GM23338 (cell line): Measurements from ENCODE around the gene RIC3. TPM values are rescaled to one million over a fixed set of nuclear protein-coding genes. Genes with fewer than 3 reads are reported as not detected.

ENCODE experiments used
- ATAC-seq: fragments of 200-7000 bp; cut with Tn5 transposase; 3 replicates; pipeline ENCODE4 v1.9.1; 2020
- DNase-seq: peaks from one replicate; pipeline ENCODE4 v3.0.0-alpha.2; 2015; ENCODE audit warnings: low spot score
- H2AFZ ChIP-seq: fragments of 200-600 bp; sonication (generic); 2 replicates; pipeline ENCODE4 v1.8.0; 2016; ENCODE audit warnings: antibody characterized with exemption, mild to moderate bottlenecking, moderate library complexity
- H3F3A ChIP-seq: fragments of 200-600 bp; sonication (generic); replicated peaks from 2 replicates; pipeline ENCODE4 v1.8.0; 2017; ENCODE audit warnings: antibody characterized with exemption, mixed run types, low read depth
- H3K27ac ChIP-seq: fragments of 200-600 bp; sonication (generic); 2 replicates; pipeline ENCODE4 v1.6.1; 2016; ENCODE audit warnings: low read depth
- H3K27me3 ChIP-seq: fragments of 200-600 bp; sonication (generic); 2 replicates; pipeline ENCODE4 v1.8.0; 2016; ENCODE audit warnings: mild to moderate bottlenecking, mixed run types, moderate library complexity; ENCODE audit not compliant: insufficient read depth
- H3K36me3 ChIP-seq: fragments of 200-600 bp; sonication (generic); 2 replicates; pipeline ENCODE4 v1.8.0; 2016; ENCODE audit warnings: mild to moderate bottlenecking; ENCODE audit not compliant: insufficient read depth
- H3K4me1 ChIP-seq: fragments of 200-600 bp; sonication (generic); 2 replicates; pipeline ENCODE4 v1.8.0; 2016; ENCODE audit warnings: mild to moderate bottlenecking, moderate library complexity; ENCODE audit not compliant: insufficient read depth
- H3K4me2 ChIP-seq: fragments of 200-600 bp; sonication (generic); 2 replicates; pipeline ENCODE4 v1.7.1; 2017; ENCODE audit warnings: mixed run types
- H3K4me3 ChIP-seq: fragments of 200-600 bp; sonication (generic); 2 replicates; pipeline ENCODE4 v1.6.1; 2016; ENCODE audit warnings: mixed run types
- H3K79me2 ChIP-seq: fragments of 200-600 bp; sonication (generic); replicated peaks from 2 replicates; pipeline ENCODE4 v1.8.0; 2017; ENCODE audit warnings: mild to moderate bottlenecking; ENCODE audit not compliant: insufficient read depth
- H3K9me2 ChIP-seq: fragments of 200-600 bp; sonication (generic); 2 replicates; pipeline ENCODE4 v1.8.0; 2017; ENCODE audit not compliant: insufficient read depth
- H4K20me1 ChIP-seq: fragments of 200-600 bp; sonication (generic); replicated peaks from 2 replicates; pipeline ENCODE4 v1.8.0; 2017; ENCODE audit warnings: mild to moderate bottlenecking; ENCODE audit not compliant: insufficient read depth
- H3K27ac Mint-ChIP-seq: 2 replicates; pipeline ENCODE4 v1.8.0; 2020; ENCODE audit warnings: inconsistent platforms, mild to moderate bottlenecking, moderate library complexity, mixed read lengths
- H3K27me3 Mint-ChIP-seq: 3 replicates; pipeline ENCODE4 v1.8.0; 2022; ENCODE audit warnings: low read depth, mild to moderate bottlenecking, moderate library complexity, mixed read lengths, inconsistent platforms; ENCODE audit not compliant: insufficient read depth, poor library complexity
- H3K36me3 Mint-ChIP-seq: 3 replicates; pipeline ENCODE4 v1.8.0; 2021; ENCODE audit warnings: low read depth, mild to moderate bottlenecking, inconsistent platforms, moderate library complexity, mixed read lengths
- H3K4me1 Mint-ChIP-seq: 3 replicates; pipeline ENCODE4 v1.8.0; 2020; ENCODE audit warnings: mild to moderate bottlenecking, inconsistent platforms, mixed read lengths
- H3K4me3 Mint-ChIP-seq: 3 replicates; pipeline ENCODE4 v1.8.0; 2021; ENCODE audit warnings: moderate library complexity, mild to moderate bottlenecking, inconsistent platforms, mixed read lengths
- H3K9me3 Mint-ChIP-seq: 3 replicates; pipeline ENCODE4 v1.8.0; 2020; ENCODE audit warnings: moderate library complexity, mild to moderate bottlenecking, inconsistent platforms, mixed read lengths
- EZH2 ChIP-seq: fragments of 200-600 bp; sonication (generic); IDR thresholded peaks from one replicate; pipeline ENCODE4 v1.8.0; 2017; ENCODE audit warnings: antibody characterized with exemption, mild to moderate bottlenecking, low read depth; ENCODE audit not compliant: unreplicated experiment
- STAT1 ChIP-seq: IDR thresholded peaks from one replicate; pipeline ENCODE4 v1.6.1; 2016; ENCODE audit warnings: antibody characterized with exemption; ENCODE audit not compliant: unreplicated experiment
- ZNF114 ChIP-seq: fragments of 250-450 bp; sonication (Bioruptor Pico); IDR thresholded peaks from 2 replicates; pipeline ENCODE4 v1.5.0; 2020; ENCODE audit warnings: mild to moderate bottlenecking, moderate library complexity
- polyA plus RNA-seq: library from polyadenylated mRNA; unstranded; fragments of >200 nt; fragmentation: Nextera tagmentation; extraction: Ambion mirVana; gene quantifications from 2 replicates; pipeline ENCODE4 v1.2.1, GENCODE V29; 2016
- total RNA-seq: library from RNA; depleted of rRNA; stranded (reverse); fragments of >200 nt; shearing (Covaris generic); gene quantifications from 2 replicates; pipeline ENCODE4 v1.2.3, GENCODE V29; 2014
- TF ChIP-seq, protein P1 (sequence below): IDR thresholded peaks from 2 replicates; pipeline ENCODE4 v1.6.1; 2016; ENCODE audit warnings: antibody characterized with exemption
- TF ChIP-seq, protein P2 (sequence below): fragments of 250-450 bp; sonication (Bioruptor Pico); IDR thresholded peaks from 2 replicates; pipeline ENCODE4 v1.5.0; 2020; ENCODE audit warnings: mild to moderate bottlenecking, moderate library complexity
- TF ChIP-seq, protein P3 (sequence below), 2 experiments: fragments of 200-600 bp in 1 of 2; sonication (generic) in 1 of 2; conservative IDR thresholded peaks; 2 replicates each; pipeline versions ENCODE4 v1.5.1 to v1.6.1; 2016 to 2017; ENCODE audit warnings: antibody characterized with exemption in 2 of 2, low read depth in 2 of 2, mild to moderate bottlenecking in 2 of 2, moderate library complexity in 1 of 2

RIC3 gene
- total and polyA plus RNA-seq, 2 experiments from 2014 or later, result 17.8 to 21.3 TPM

DNA sequence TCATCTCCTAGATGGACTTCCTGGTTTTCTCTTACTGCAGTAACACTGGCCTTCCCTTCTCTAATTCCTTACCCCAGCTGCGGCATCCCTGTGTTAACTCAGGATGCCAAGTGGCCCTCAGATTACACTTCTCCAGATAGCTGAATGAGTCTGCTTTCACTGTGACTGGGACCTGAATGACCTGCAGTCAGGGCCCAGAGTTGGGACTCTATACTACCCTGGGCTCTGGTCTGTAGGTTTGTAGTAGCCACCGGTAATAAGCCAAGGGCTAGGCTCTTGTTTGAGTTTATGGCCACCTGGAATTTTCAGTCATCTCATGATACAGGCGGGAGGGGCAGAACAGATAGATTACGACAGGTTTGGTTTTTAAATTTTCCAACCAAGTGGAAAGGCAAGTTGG, 63.7 kb downstream of the RIC3 start (continued):
- TF ChIP-seq ZNF114 (no peak), STAT1 (no peak), EZH2 (no peak)
- TF ChIP-seq, protein P1, sequence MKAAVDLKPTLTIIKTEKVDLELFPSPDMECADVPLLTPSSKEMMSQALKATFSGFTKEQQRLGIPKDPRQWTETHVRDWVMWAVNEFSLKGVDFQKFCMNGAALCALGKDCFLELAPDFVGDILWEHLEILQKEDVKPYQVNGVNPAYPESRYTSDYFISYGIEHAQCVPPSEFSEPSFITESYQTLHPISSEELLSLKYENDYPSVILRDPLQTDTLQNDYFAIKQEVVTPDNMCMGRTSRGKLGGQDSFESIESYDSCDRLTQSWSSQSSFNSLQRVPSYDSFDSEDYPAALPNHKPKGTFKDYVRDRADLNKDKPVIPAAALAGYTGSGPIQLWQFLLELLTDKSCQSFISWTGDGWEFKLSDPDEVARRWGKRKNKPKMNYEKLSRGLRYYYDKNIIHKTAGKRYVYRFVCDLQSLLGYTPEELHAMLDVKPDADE, result no peak

DNA sequence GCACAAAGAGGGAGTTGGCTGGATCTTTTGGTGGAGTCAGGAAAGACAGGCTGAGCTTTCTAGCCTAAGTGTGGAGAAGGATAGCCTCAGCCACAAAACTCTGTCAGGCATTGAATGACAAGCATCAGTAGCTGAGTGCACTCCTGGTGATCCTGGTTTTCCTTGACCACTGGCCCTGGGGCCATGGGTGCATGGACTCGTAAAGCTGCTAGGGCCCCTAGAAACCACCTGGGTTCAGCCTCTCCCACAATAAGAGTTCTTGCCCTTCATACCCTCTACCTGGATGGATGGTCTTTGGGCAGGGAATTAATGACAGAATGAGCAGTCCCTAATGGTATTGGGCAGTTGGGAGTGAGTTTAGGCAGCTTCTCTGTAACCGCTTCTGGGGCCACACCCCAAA, 64.9 kb downstream of the RIC3 start:
- Histone ChIP-seq H3K27me3 (no peaks in the 10 kb centered on the region), H3K4me2 (no peak overlapping the region), H3K4me1 (no peaks in the 10 kb centered on the region), H3K36me3 (peaks cover 13% of the 10 kb centered on the region; the same call in 1 of the 2 replicates), H3F3A (no peaks in the 10 kb centered on the region), H3K27ac (no peak overlapping the region), H2AFZ (no peak overlapping the region), H3K9me2 (no peaks in the 10 kb centered on the region), H3K4me3 (no peak overlapping the region), H4K20me1 (peaks cover 4% of the 10 kb centered on the region; the same call in 1 of the 2 replicates), H3K79me2 (no peaks in the 10 kb centered on the region)
- Mint-ChIP-seq H3K9me3 (no peaks in the 10 kb centered on the region), H3K4me1 (no peaks in the 10 kb centered on the region), H3K4me3 (no peak overlapping the region), H3K27me3 (no peaks in the 10 kb centered on the region), H3K36me3 (peaks cover 29% of the 10 kb centered on the region), H3K27ac (no peak overlapping the region)
- no peak for DNase-seq
- TF ChIP-seq, protein P1, result no peak
- TF ChIP-seq, protein P2, sequence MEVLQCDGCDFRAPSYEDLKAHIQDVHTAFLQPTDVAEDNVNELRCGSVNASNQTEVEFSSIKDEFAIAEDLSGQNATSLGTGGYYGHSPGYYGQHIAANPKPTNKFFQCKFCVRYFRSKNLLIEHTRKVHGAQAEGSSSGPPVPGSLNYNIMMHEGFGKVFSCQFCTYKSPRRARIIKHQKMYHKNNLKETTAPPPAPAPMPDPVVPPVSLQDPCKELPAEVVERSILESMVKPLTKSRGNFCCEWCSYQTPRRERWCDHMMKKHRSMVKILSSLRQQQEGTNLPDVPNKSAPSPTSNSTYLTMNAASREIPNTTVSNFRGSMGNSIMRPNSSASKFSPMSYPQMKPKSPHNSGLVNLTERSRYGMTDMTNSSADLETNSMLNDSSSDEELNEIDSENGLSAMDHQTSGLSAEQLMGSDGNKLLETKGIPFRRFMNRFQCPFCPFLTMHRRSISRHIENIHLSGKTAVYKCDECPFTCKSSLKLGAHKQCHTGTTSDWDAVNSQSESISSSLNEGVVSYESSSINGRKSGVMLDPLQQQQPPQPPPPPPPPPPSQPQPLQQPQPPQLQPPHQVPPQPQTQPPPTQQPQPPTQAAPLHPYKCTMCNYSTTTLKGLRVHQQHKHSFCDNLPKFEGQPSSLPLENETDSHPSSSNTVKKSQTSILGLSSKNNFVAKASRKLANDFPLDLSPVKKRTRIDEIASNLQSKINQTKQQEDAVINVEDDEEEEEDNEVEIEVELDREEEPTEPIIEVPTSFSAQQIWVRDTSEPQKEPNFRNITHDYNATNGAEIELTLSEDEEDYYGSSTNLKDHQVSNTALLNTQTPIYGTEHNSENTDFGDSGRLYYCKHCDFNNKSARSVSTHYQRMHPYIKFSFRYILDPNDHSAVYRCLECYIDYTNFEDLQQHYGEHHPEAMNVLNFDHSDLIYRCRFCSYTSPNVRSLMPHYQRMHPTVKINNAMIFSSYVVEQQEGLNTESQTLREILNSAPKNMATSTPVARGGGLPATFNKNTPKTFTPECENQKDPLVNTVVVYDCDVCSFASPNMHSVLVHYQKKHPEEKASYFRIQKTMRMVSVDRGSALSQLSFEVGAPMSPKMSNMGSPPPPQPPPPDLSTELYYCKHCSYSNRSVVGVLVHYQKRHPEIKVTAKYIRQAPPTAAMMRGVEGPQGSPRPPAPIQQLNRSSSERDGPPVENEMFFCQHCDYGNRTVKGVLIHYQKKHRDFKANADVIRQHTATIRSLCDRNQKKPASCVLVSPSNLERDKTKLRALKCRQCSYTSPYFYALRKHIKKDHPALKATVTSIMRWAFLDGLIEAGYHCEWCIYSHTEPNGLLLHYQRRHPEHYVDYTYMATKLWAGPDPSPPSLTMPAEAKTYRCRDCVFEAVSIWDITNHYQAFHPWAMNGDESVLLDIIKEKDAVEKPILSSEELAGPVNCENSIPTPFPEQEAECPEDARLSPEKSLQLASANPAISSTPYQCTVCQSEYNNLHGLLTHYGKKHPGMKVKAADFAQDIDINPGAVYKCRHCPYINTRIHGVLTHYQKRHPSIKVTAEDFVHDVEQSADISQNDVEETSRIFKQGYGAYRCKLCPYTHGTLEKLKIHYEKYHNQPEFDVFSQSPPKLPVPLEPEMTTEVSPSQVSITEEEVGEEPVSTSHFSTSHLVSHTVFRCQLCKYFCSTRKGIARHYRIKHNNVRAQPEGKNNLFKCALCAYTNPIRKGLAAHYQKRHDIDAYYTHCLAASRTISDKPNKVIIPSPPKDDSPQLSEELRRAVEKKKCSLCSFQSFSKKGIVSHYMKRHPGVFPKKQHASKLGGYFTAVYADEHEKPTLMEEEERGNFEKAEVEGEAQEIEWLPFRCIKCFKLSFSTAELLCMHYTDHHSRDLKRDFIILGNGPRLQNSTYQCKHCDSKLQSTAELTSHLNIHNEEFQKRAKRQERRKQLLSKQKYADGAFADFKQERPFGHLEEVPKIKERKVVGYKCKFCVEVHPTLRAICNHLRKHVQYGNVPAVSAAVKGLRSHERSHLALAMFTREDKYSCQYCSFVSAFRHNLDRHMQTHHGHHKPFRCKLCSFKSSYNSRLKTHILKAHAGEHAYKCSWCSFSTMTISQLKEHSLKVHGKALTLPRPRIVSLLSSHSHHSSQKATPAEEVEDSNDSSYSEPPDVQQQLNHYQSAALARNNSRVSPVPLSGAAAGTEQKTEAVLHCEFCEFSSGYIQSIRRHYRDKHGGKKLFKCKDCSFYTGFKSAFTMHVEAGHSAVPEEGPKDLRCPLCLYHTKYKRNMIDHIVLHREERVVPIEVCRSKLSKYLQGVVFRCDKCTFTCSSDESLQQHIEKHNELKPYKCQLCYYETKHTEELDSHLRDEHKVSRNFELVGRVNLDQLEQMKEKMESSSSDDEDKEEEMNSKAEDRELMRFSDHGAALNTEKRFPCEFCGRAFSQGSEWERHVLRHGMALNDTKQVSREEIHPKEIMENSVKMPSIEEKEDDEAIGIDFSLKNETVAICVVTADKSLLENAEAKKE (CRISPR knock-in tag), result no peak
- TF ChIP-seq ZNF114, result no peak
- TF ChIP-seq, protein P3, sequence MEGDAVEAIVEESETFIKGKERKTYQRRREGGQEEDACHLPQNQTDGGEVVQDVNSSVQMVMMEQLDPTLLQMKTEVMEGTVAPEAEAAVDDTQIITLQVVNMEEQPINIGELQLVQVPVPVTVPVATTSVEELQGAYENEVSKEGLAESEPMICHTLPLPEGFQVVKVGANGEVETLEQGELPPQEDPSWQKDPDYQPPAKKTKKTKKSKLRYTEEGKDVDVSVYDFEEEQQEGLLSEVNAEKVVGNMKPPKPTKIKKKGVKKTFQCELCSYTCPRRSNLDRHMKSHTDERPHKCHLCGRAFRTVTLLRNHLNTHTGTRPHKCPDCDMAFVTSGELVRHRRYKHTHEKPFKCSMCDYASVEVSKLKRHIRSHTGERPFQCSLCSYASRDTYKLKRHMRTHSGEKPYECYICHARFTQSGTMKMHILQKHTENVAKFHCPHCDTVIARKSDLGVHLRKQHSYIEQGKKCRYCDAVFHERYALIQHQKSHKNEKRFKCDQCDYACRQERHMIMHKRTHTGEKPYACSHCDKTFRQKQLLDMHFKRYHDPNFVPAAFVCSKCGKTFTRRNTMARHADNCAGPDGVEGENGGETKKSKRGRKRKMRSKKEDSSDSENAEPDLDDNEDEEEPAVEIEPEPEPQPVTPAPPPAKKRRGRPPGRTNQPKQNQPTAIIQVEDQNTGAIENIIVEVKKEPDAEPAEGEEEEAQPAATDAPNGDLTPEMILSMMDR (conservative IDR thresholded peaks at IDR 0.05; ENCODE audit: low read depth in 2 of 2), result no peak
- no peak for ATAC-seq
